A549 (cell line): ENCODE results near the gene FOXP1. TPM values are rescaled to one million over a fixed set of nuclear protein-coding genes. Genes with fewer than 3 reads are reported as not detected.

Source experiments
- ATAC-seq, 2 experiments: fragments of 200-7000 bp in 1 of 2; fragments of >200 bp in 1 of 2; cut with Nextera tagmentation in 1 of 2; cut with Tn5 transposase in 1 of 2; 3 replicates each; pipeline versions ENCODE4 v1.8.0 to v1.9.1; 2018 to 2020; ENCODE audit warnings: mild to moderate bottlenecking in 1 of 2, moderate library complexity in 1 of 2
- CTCF ChIA-PET: fragments of 300-600 bp; sonication (Branson Sonifier 250); formaldehyde crosslinking; extraction: SDS; loops from one replicate; lab custom pipeline; 2021; ENCODE audit warnings: antibody characterized with exemption, inconsistent platforms; lab: Yijun Ruan, JAX
- POLR2A ChIA-PET: fragments of 350-600 bp; formaldehyde crosslinking; extraction: SDS; loops from one replicate; lab custom pipeline; 2021; ENCODE audit warnings: antibody characterized with exemption, inconsistent platforms; lab: Yijun Ruan, JAX
- DNase-seq, 2 experiments: peaks; one replicate each; pipeline versions ENCODE4 v3.0.0 to v3.0.0-alpha.2; 2011 to 2016; ENCODE audit warnings: low read depth in 1 of 2, low spot score in 1 of 2
- FAIRE-seq: peaks from 2 replicates; lab custom pipeline; 2011; peaks lifted over from hg19 to GRCh38; lab: Jason Lieb, UNC
- H3K27ac ChIP-seq, 2 experiments: fragments of >200 bp; sonication (Bioruptor Twin); formaldehyde crosslinking; 3 replicates each; pipeline ENCODE4 v1.5.1; 2016 to 2017
- H3K4me1 ChIP-seq: fragments of >200 bp; sonication (Bioruptor Twin); formaldehyde crosslinking; 3 replicates; pipeline ENCODE4 v1.6.1; 2016
- H3K4me2 ChIP-seq: fragments of >200 bp; sonication (Bioruptor Twin); formaldehyde crosslinking; 3 replicates; pipeline ENCODE4 v1.6.1; 2016
- H3K4me3 ChIP-seq: fragments of >200 bp; sonication (Bioruptor Twin); formaldehyde crosslinking; 3 replicates; pipeline ENCODE4 v1.5.1; 2016
- H3K9me3 ChIP-seq: fragments of >200 bp; sonication (Bioruptor Twin); formaldehyde crosslinking; 3 replicates; pipeline ENCODE4 v1.6.1; 2016
- BHLHE40 ChIP-seq: IDR thresholded peaks from 2 replicates; pipeline ENCODE4 v1.6.1; 2012; ENCODE audit warnings: low read depth, low read length, inconsistent platforms
- CBX2 ChIP-seq: fragments of 200-600 bp; sonication (generic); IDR thresholded peaks from 2 replicates; pipeline ENCODE4 v1.6.1; 2016; ENCODE audit warnings: low read depth, mild to moderate bottlenecking, borderline replicate concordance
- CBX8 ChIP-seq: fragments of 200-600 bp; sonication (generic); IDR thresholded peaks from 2 replicates; pipeline ENCODE4 v1.6.1; 2016
- EHMT2 ChIP-seq: fragments of 200-600 bp; sonication (generic); IDR thresholded peaks from 2 replicates; pipeline ENCODE4 v1.6.1; 2016; ENCODE audit warnings: antibody characterized with exemption, low read depth, mild to moderate bottlenecking, moderate library complexity
- ESRRA ChIP-seq: fragments of 150-350 bp; IDR thresholded peaks from 2 replicates; pipeline ENCODE4 v1.6.1; 2014; ENCODE audit warnings: mild to moderate bottlenecking, low read length, borderline replicate concordance
- FOSB ChIP-seq: fragments of 250-450 bp; sonication (Bioruptor Pico); IDR thresholded peaks from 2 replicates; pipeline ENCODE4 v1.5.0; 2020; ENCODE audit warnings: mild to moderate bottlenecking, moderate library complexity
- JUNB ChIP-seq: fragments of >200 bp; sonication (Bioruptor Twin); formaldehyde crosslinking; IDR thresholded peaks from 2 replicates; pipeline ENCODE4 v1.6.1; 2016
- MAZ ChIP-seq: fragments of 150-350 bp; IDR thresholded peaks from 2 replicates; pipeline ENCODE4 v1.6.1; 2014; ENCODE audit warnings: antibody characterized with exemption, low read depth, low read length, borderline replicate concordance
- POLR2A ChIP-seq: IDR thresholded peaks from 2 replicates; pipeline ENCODE4 v1.6.1; 2012; ENCODE audit warnings: mild to moderate bottlenecking, low read length
- POLR2AphosphoS2 ChIP-seq: conservative IDR thresholded peaks from 2 replicates; pipeline ENCODE4 v1.6.1; 2012; ENCODE audit warnings: low read length, improper control_type of control experiment, inconsistent platforms
- RAD21 ChIP-seq, 2 experiments: fragments of >200 bp in 1 of 2; sonication (Bioruptor Twin) in 1 of 2; formaldehyde crosslinking in 1 of 2; IDR thresholded peaks in 1 of 2; conservative IDR thresholded peaks in 1 of 2; 2 replicates in 1 of 2; 3 replicates in 1 of 2; pipeline ENCODE4 v1.6.1; 2012 to 2018; ENCODE audit warnings: inconsistent platforms in 1 of 2
- RCOR1 ChIP-seq: fragments of 150-350 bp; IDR thresholded peaks from 2 replicates; pipeline ENCODE4 v1.6.1; 2014; ENCODE audit warnings: antibody characterized with exemption, low read length, low read depth
- SMC3 ChIP-seq: fragments of >200 bp; sonication (Bioruptor Twin); formaldehyde crosslinking; IDR thresholded peaks from 3 replicates; pipeline ENCODE4 v1.6.1; 2018; ENCODE audit warnings: inconsistent platforms
- TFCP2L1 ChIP-seq: fragments of 250-450 bp; sonication (Bioruptor Pico); IDR thresholded peaks from 2 replicates; pipeline ENCODE4 v1.5.0; 2021; ENCODE audit warnings: mild to moderate bottlenecking
- ZFP36 ChIP-seq: fragments of 450-650 bp; IDR thresholded peaks from 2 replicates; pipeline ENCODE4 v1.6.1; 2014; ENCODE audit warnings: borderline replicate concordance; ENCODE audit not compliant: partially characterized antibody
- ZNF302 ChIP-seq: fragments of 250-450 bp; sonication (Bioruptor Pico); IDR thresholded peaks from 2 replicates; pipeline ENCODE4 v1.9.0; 2021; ENCODE audit warnings: inconsistent platforms, mild to moderate bottlenecking, moderate library complexity
- WGBS: methylation state at CpG from one replicate; pipeline ENCODE4 v1.1.6; 2017; ENCODE audit errors: missing lambda C conversion rate; 5-methylcytosine and 5-hydroxymethylcytosine counted together
- polyA plus RNA-seq, 4 experiments: library from polyadenylated mRNA; depleted of rRNA in 3 of 4; stranded (reverse); fragments of >200 nt; fragmentation: RNase III in 1 of 4; extraction: RNeasy Plus Mini Kit Qiagen cat#74134 plus additional on column Dnase treatment in 1 of 4; gene quantifications; 2 replicates in 3 of 4; 3 replicates in 1 of 4; pipeline ENCODE4 v1.2.3, GENCODE V29; 2011 to 2017
- TF ChIP-seq, protein P1 (sequence below): fragments of >200 bp; sonication (Bioruptor Twin); formaldehyde crosslinking; IDR thresholded peaks from 3 replicates; pipeline ENCODE4 v1.6.1; 2016
- TF ChIP-seq, protein P2 (sequence below): IDR thresholded peaks from 2 replicates; pipeline ENCODE4 v1.6.1; 2012
- TF ChIP-seq, protein P3 (sequence below): fragments of >200 bp; sonication (Bioruptor Twin); formaldehyde crosslinking; IDR thresholded peaks from 3 replicates; pipeline ENCODE4 v1.5.1; 2016
- TF ChIP-seq, protein P4 (sequence below): fragments of 250-450 bp; sonication (Bioruptor Pico); IDR thresholded peaks from 2 replicates; pipeline ENCODE4 v1.5.0; 2021; ENCODE audit warnings: mild to moderate bottlenecking, moderate library complexity, borderline replicate concordance
- TF ChIP-seq, protein P5 (sequence below): fragments of >200 bp; sonication (Bioruptor Twin); formaldehyde crosslinking; IDR thresholded peaks from 2 replicates; pipeline ENCODE4 v1.6.1; 2016
- TF ChIP-seq, protein P6 (sequence below): IDR thresholded peaks from 2 replicates; pipeline ENCODE4 v1.6.1; 2012; ENCODE audit warnings: low read depth, borderline replicate concordance
- TF ChIP-seq, protein P7 (sequence below): fragments of 150-350 bp; IDR thresholded peaks from 2 replicates; pipeline ENCODE4 v1.6.1; 2014; ENCODE audit warnings: low read depth, mild to moderate bottlenecking, low read length
- TF ChIP-seq, protein P8 (sequence below): fragments of 250-450 bp; sonication (Bioruptor Pico); IDR thresholded peaks from 2 replicates; pipeline ENCODE4 v1.5.0; 2020; ENCODE audit warnings: low read depth, mild to moderate bottlenecking, moderate library complexity

FOXP1 gene
- polyA plus RNA-seq, 2 of the 4 experiments (the other 2 are of a cell fraction), result 12.8 to 13.9 TPM

DNA sequence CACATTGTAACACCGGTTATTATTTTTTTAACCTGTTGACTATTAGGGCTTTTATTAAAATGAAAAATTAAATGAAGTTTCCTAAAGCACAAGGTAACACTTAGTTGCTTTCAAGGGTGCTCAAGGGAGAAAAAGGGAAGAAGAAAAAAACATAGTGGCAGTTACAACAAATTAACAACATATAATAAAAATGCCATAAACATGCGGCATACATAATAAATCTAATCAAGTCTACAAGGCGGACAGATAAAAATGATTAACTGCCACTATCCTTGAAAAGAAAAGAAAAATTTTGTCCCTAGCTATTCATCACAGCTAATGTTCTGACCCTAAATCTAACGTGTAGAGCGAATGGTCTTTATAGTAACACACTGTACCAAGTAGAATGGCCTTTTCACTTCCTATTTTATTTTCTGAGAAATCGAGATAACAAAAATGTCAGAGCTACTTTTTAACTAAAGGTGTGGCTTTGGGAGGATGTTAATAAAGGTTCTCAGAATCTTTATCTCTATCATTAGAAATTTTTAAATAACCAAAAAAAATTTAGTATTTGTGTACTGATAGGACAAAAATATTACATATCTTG, 194.9 kb downstream of the FOXP1 start:
- CTCF ChIA-PET, result interaction anchor here (1.2 to 2.0 kb wide), 2 partner anchors 15 to 19 kb away, joined by 3 to 5 read pairs; no protein-coding TSS in a partner anchor
- no peak for ATAC-seq
- H3K4me3 ChIP-seq, result no peak overlapping the region
- no peak overlapping the region for H3K4me2 ChIP-seq
- POLR2A ChIA-PET, result no interaction called here
- 90% methylated on average over 6 of the region's 6 CpGs for WGBS
- no peak for DNase-seq
- H3K4me1 ChIP-seq, result peaks cover 35% of the 10 kb centered on the region
- no peak overlapping the region for H3K27ac ChIP-seq
- TF ChIP-seq, protein P1, sequence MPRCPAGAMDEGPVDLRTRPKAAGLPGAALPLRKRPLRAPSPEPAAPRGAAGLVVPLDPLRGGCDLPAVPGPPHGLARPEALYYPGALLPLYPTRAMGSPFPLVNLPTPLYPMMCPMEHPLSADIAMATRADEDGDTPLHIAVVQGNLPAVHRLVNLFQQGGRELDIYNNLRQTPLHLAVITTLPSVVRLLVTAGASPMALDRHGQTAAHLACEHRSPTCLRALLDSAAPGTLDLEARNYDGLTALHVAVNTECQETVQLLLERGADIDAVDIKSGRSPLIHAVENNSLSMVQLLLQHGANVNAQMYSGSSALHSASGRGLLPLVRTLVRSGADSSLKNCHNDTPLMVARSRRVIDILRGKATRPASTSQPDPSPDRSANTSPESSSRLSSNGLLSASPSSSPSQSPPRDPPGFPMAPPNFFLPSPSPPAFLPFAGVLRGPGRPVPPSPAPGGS, result no peak
- TF ChIP-seq JUNB (no peak), FOSB (no peak), MAZ (no peak), SMC3 (no peak), RCOR1 (no peak), POLR2A (no peak), TFCP2L1 (CRISPR knock-in tag) (no peak), ZFP36 (no peak), EHMT2 (no peak), ZNF302 (CRISPR knock-in tag) (no peak), BHLHE40 (no peak), RAD21 (conservative IDR thresholded peaks at IDR 0.05 in 1 of 2, IDR thresholded peaks at IDR 0.05 in 1 of 2) (no peak), CBX2 (no peak), CBX8 (no peak), ESRRA (no peak)
- TF ChIP-seq, protein P2, sequence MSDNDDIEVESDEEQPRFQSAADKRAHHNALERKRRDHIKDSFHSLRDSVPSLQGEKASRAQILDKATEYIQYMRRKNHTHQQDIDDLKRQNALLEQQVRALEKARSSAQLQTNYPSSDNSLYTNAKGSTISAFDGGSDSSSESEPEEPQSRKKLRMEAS, result no peak
- TF ChIP-seq, protein P3, sequence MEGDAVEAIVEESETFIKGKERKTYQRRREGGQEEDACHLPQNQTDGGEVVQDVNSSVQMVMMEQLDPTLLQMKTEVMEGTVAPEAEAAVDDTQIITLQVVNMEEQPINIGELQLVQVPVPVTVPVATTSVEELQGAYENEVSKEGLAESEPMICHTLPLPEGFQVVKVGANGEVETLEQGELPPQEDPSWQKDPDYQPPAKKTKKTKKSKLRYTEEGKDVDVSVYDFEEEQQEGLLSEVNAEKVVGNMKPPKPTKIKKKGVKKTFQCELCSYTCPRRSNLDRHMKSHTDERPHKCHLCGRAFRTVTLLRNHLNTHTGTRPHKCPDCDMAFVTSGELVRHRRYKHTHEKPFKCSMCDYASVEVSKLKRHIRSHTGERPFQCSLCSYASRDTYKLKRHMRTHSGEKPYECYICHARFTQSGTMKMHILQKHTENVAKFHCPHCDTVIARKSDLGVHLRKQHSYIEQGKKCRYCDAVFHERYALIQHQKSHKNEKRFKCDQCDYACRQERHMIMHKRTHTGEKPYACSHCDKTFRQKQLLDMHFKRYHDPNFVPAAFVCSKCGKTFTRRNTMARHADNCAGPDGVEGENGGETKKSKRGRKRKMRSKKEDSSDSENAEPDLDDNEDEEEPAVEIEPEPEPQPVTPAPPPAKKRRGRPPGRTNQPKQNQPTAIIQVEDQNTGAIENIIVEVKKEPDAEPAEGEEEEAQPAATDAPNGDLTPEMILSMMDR, result no peak
- TF ChIP-seq, protein P4, sequence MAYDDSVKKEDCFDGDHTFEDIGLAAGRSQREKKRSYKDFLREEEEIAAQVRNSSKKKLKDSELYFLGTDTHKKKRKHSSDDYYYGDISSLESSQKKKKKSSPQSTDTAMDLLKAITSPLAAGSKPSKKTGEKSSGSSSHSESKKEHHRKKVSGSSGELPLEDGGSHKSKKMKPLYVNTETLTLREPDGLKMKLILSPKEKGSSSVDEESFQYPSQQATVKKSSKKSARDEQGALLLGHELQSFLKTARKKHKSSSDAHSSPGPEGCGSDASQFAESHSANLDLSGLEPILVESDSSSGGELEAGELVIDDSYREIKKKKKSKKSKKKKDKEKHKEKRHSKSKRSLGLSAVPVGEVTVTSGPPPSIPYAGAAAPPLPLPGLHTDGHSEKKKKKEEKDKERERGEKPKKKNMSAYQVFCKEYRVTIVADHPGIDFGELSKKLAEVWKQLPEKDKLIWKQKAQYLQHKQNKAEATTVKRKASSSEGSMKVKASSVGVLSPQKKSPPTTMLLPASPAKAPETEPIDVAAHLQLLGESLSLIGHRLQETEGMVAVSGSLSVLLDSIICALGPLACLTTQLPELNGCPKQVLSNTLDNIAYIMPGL (CRISPR knock-in tag), result no peak
- TF ChIP-seq, protein P5, sequence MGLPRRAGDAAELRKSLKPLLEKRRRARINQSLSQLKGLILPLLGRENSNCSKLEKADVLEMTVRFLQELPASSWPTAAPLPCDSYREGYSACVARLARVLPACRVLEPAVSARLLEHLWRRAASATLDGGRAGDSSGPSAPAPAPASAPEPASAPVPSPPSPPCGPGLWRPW, result no peak
- no peaks in the 10 kb centered on the region for H3K9me3 ChIP-seq
- FAIRE-seq, result no peak

DNA sequence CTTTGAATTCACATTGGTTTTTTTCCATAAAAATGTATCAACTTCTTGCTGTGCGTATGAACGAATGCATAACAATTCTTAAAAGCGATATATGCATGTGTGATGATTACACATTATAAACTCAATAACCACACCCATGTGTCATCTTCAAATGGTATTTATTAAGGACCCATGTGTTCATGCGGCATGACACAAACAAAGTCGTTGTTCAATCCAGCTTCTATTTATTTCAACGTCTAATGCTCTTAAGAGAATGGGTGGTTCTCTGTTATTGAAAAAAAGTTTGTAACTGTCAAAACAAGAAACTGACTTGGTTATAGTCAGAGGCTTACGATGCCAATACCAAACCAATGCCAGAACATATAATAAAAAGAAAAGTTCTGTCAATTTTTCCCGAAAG, 195.9 kb downstream of the FOXP1 start:
- Histone ChIP-seq H3K9me3 (no peaks in the 10 kb centered on the region), H3K4me2 (no peak overlapping the region), H3K4me1 (peaks cover 30% of the 10 kb centered on the region), H3K4me3 (no peak overlapping the region), H3K27ac (no peak overlapping the region)
- ATAC-seq, result no peak
- ChIA-PET POLR2A (no interaction called here), CTCF (interaction anchor here (1.4 kb wide), 1 partner anchor 9 kb away, joined by 7 read pairs; no protein-coding TSS in a partner anchor)
- no peak for DNase-seq
- WGBS, result 93% methylated on average over 8 of the region's 8 CpGs
- no peak for FAIRE-seq
- no peak for TF ChIP-seq POLR2AphosphoS2
- TF ChIP-seq, protein P3, result no peak
- no peak for TF ChIP-seq MAZ
- TF ChIP-seq, protein P6, sequence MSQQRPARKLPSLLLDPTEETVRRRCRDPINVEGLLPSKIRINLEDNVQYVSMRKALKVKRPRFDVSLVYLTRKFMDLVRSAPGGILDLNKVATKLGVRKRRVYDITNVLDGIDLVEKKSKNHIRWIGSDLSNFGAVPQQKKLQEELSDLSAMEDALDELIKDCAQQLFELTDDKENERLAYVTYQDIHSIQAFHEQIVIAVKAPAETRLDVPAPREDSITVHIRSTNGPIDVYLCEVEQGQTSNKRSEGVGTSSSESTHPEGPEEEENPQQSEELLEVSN, result no peak
- TF ChIP-seq RCOR1, result no peak
- TF ChIP-seq, protein P7, sequence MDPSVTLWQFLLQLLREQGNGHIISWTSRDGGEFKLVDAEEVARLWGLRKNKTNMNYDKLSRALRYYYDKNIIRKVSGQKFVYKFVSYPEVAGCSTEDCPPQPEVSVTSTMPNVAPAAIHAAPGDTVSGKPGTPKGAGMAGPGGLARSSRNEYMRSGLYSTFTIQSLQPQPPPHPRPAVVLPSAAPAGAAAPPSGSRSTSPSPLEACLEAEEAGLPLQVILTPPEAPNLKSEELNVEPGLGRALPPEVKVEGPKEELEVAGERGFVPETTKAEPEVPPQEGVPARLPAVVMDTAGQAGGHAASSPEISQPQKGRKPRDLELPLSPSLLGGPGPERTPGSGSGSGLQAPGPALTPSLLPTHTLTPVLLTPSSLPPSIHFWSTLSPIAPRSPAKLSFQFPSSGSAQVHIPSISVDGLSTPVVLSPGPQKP, result no peak
- TF ChIP-seq, protein P8, sequence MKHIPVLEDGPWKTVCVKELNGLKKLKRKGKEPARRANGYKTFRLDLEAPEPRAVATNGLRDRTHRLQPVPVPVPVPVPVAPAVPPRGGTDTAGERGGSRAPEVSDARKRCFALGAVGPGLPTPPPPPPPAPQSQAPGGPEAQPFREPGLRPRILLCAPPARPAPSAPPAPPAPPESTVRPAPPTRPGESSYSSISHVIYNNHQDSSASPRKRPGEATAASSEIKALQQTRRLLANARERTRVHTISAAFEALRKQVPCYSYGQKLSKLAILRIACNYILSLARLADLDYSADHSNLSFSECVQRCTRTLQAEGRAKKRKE, result no peak
